HG03097 (cell line): ENCODE results near the gene VAPB.

Experiments used
- ATAC-seq: cut with Tn5 transposase; IDR thresholded peaks from one replicate; pipeline ENCODE4 v1.9.1; 2021; ENCODE audit not compliant: unreplicated experiment, low FRiP score

Gene VAPB

GRCh38 chr20:58433759-58434158 lies 44.7 kb downstream of the VAPB start:
- no peak for ATAC-seq

- no peak for ATAC-seq
Measured at GRCh38 chr20:58434326-58434725, 45.3 kb downstream of the VAPB start.

- ATAC-seq = no peak
Measured at GRCh38 chr20:58435237-58435636, 46.2 kb downstream of the VAPB start.

GRCh38 chr20:58436868-58437645 lies 48.0 kb downstream of the VAPB start:
- ATAC-seq = no peak

GRCh38 chr20:58438970-58439808 lies 50.2 kb downstream of the VAPB start:
- ATAC-seq = no peak

GRCh38 chr20:58440021-58440767 lies 51.2 kb downstream of the VAPB start:
- ATAC-seq = no peak

- no peak for ATAC-seq
Measured at GRCh38 chr20:58441723-58442122, 52.7 kb downstream of the VAPB start.

GRCh38 chr20:58444746-58445255 lies 55.8 kb downstream of the VAPB start:
- no peak for ATAC-seq

- no peak for ATAC-seq
Measured at GRCh38 chr20:58446264-58446959, 57.4 kb downstream of the VAPB start.

GRCh38 chr20:58446960-58447265 lies 57.9 kb downstream of the VAPB start:
- ATAC-seq = no peak

- no peak for ATAC-seq
Measured at GRCh38 chr20:58447511-58448391, 58.7 kb downstream of the VAPB start.

GRCh38 chr20:58448958-58449357 lies 59.9 kb downstream of the VAPB start:
- no peak for ATAC-seq

GRCh38 chr20:58449681-58450221 lies 60.7 kb downstream of the VAPB start:
- no peak for ATAC-seq

- no peak for ATAC-seq
Measured at GRCh38 chr20:58450254-58450653, 61.2 kb downstream of the VAPB start.

GRCh38 chr20:58452667-58453255 lies 63.7 kb downstream of the VAPB start:
- ATAC-seq = no peak

- ATAC-seq = no peak
Measured at GRCh38 chr20:58453391-58453790, 64.4 kb downstream of the VAPB start.

GRCh38 chr20:58454460-58454859 lies 65.4 kb downstream of the VAPB start:
- no peak for ATAC-seq

GRCh38 chr20:58457083-58457695 lies 68.2 kb downstream of the VAPB start:
- ATAC-seq = no peak
